Muscle of leg (tissue), 16 donors: ENCODE results near the gene RHOB. TPM values are rescaled to one million over a fixed set of nuclear protein-coding genes. Genes with fewer than 3 reads are reported as not detected.

Source experiments
- DNase-seq: peaks from one replicate; pipeline ENCODE4 v3.0.0; 2013
- H3K27ac ChIP-seq: one replicate; pipeline ENCODE4 v1.5.1; 2013; ENCODE audit warnings: mild to moderate bottlenecking, low read length, control low read depth
- H3K27me3 ChIP-seq: one replicate; pipeline ENCODE4 v1.6.1; 2013; ENCODE audit warnings: low read length; ENCODE audit not compliant: control insufficient read depth, insufficient read depth
- H3K36me3 ChIP-seq: one replicate; pipeline ENCODE4 v1.6.1; 2013; ENCODE audit warnings: low read length; ENCODE audit not compliant: control insufficient read depth, insufficient read depth
- H3K4me1 ChIP-seq: one replicate; pipeline ENCODE4 v1.6.1; 2013; ENCODE audit warnings: low read length; ENCODE audit not compliant: control insufficient read depth, insufficient read depth
- H3K4me3 ChIP-seq: one replicate; pipeline ENCODE4 v1.5.1; 2013; ENCODE audit warnings: low read length, control low read depth
- H3K9me3 ChIP-seq: replicated peaks from 2 replicates; pipeline ENCODE4 v1.6.1; 2013; ENCODE audit warnings: low read depth, low read length; ENCODE audit not compliant: control insufficient read depth
- WGBS: methylation state at CpG from one replicate; pipeline ENCODE4 v1.1.5; 2013; ENCODE audit warnings: missing lambda C conversion rate; ENCODE audit not compliant: insufficient coverage; 5-methylcytosine and 5-hydroxymethylcytosine counted together
- long read RNA-seq, 11 donors: transcript quantifications; one replicate each; lab custom pipeline, GENCODE V29; 2026
- polyA plus RNA-seq, 8 donors: library from polyadenylated mRNA; unstranded; fragments of 120-200 nt; gene quantifications; one replicate each; pipeline versions ENCODE4 v1.2.1 to v1.2.3, GENCODE V29; 2013; ENCODE audit warnings: inconsistent platforms in 1 of 8, low replicate concordance in 1 of 8; ENCODE audit not compliant: insufficient read length in 8 of 8, insufficient read depth in 1 of 8
- total RNA-seq: library from RNA; stranded (reverse); fragments of 120-200 nt; gene quantifications from one replicate; pipeline ENCODE4 v1.2.4, GENCODE V29; 2013

RHOB gene
- 148 TPM for total RNA-seq
- polyA plus RNA-seq: 100 to 1,000 TPM in 7 of 8 donors, 10 to 100 TPM in 1; 90.9 to 174 (median 133) TPM
- long read RNA-seq, donor 1, transcript RHOB-201 (1 exons, 2,372 nt): major isoform, 48 of 48 reads
- long read RNA-seq, donor 1, partial matches to known transcripts: 0 of 48 reads
- long read RNA-seq, donor 1, other reads (novel, unspliced or antisense): 0 of 48 reads
- long read RNA-seq, donor 2, transcript RHOB-201 (1 exons, 2,372 nt): major isoform, 17 of 17 reads
- long read RNA-seq, donor 2, partial matches to known transcripts: 0 of 17 reads
- long read RNA-seq, donor 2, other reads (novel, unspliced or antisense): 0 of 17 reads
- long read RNA-seq, donor 3, transcript RHOB-201 (1 exons, 2,372 nt): major isoform, 127 of 127 reads
- long read RNA-seq, donor 3, partial matches to known transcripts: 0 of 127 reads
- long read RNA-seq, donor 3, other reads (novel, unspliced or antisense): 0 of 127 reads
- long read RNA-seq, donor 4, transcript RHOB-201 (1 exons, 2,372 nt): major isoform, 106 of 106 reads
- long read RNA-seq, donor 4, partial matches to known transcripts: 0 of 106 reads
- long read RNA-seq, donor 4, other reads (novel, unspliced or antisense): 0 of 106 reads
- long read RNA-seq, donor 5, transcript RHOB-201 (1 exons, 2,372 nt): major isoform, 301 of 301 reads
- long read RNA-seq, donor 5, partial matches to known transcripts: 0 of 301 reads
- long read RNA-seq, donor 5, other reads (novel, unspliced or antisense): 0 of 301 reads
- long read RNA-seq, donor 6, transcript RHOB-201 (1 exons, 2,372 nt): major isoform, 127 of 127 reads
- long read RNA-seq, donor 6, partial matches to known transcripts: 0 of 127 reads
- long read RNA-seq, donor 6, other reads (novel, unspliced or antisense): 0 of 127 reads
- long read RNA-seq, donor 7, transcript RHOB-201 (1 exons, 2,372 nt): major isoform, 195 of 195 reads
- long read RNA-seq, donor 7, partial matches to known transcripts: 0 of 195 reads
- long read RNA-seq, donor 7, other reads (novel, unspliced or antisense): 0 of 195 reads
- long read RNA-seq, donor 8, transcript RHOB-201 (1 exons, 2,372 nt): major isoform, 58 of 58 reads
- long read RNA-seq, donor 8, partial matches to known transcripts: 0 of 58 reads
- long read RNA-seq, donor 8, other reads (novel, unspliced or antisense): 0 of 58 reads
- long read RNA-seq, donor 9, transcript RHOB-201 (1 exons, 2,372 nt): major isoform, 177 of 177 reads
- long read RNA-seq, donor 9, partial matches to known transcripts: 0 of 177 reads
- long read RNA-seq, donor 9, other reads (novel, unspliced or antisense): 0 of 177 reads
- long read RNA-seq, donor 10, transcript RHOB-201 (1 exons, 2,372 nt): major isoform, 154 of 154 reads
- long read RNA-seq, donor 10, partial matches to known transcripts: 0 of 154 reads
- long read RNA-seq, donor 10, other reads (novel, unspliced or antisense): 0 of 154 reads
- long read RNA-seq, donor 11, transcript RHOB-201 (1 exons, 2,372 nt): major isoform, 154 of 154 reads
- long read RNA-seq, donor 11, partial matches to known transcripts: 0 of 154 reads
- long read RNA-seq, donor 11, other reads (novel, unspliced or antisense): 0 of 154 reads

DNA sequence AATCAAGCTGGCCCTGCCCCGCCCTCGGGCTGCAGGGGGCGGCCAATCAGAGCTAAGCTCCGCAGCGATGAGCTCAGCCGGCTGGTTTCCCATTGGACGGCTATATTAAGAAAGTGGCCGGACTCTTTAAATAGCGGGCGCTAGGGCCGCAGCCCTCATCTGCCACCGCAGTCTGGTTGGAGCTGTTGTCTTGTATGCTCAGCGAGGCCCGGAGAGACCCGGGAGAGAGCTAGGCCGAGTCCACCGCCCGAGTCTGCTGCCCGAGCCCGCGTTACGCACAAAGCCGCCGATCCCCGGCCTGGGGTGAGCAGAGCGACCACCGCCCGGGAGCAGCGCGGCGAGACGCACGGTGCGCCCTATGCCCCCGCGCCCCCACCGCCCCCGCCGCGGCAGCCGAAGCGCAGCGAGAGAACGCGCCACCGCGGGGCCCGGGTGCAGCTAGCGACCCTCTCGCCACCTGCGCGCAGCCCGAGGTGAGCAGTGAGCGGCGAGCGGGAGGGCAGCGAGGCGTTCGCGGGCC, at the start of gene RHOB:
TSS of gene RHOB (plus strand) at position 158 of the 520 bp plus-strand sequence. CDS start 392 bp downstream, outside the sequence.
- no peaks in the 10 kb centered on the region for H3K27me3 ChIP-seq
- peaks cover 39% of the 10 kb centered on the region for H3K4me1 ChIP-seq
- H3K27ac ChIP-seq: peak within 1 kb of the TSS; percentile 90
- under 1% methylated on average over 60 of the region's 60 CpGs for WGBS
- no peaks in the 10 kb centered on the region for H3K9me3 ChIP-seq
- peaks cover 11% of the 10 kb centered on the region for H3K36me3 ChIP-seq
- peak within 1 kb of the TSS; percentile 95 for H3K4me3 ChIP-seq
- peak; percentile 100 for DNase-seq

DNA sequence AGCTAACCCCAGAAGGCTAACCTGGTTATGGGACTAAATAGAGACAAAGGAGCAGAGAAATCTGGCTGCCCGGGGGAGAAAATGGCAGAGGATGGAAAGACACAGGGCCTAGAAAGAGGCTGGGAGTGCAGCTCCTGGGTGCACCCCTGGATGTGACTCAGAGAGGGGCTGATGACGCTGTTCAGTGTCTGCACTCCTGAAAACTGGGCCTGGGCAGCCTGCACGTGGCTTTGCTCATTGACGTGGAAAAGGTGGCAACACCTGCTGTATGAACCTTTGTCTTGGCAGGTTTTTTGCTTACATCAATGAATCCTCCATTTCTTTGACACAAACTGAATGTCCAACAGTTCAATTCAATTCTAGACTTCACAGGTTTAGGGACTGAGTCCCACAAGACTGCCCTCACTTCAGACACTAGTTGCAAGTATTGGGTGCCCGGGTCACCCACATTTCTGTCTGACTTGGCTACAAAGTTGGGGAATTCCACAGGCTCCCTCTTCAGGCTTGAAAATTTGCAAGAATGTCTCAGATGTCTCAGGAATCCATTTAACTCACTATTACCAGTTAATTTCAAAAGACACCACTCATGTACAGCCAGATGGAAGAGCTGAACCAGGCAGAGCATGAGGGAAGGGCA, 48.9 kb upstream of the RHOB start:
- 67% methylated on average over 5 of the region's 5 CpGs for WGBS
- DNase-seq: no peak
- H3K4me3 ChIP-seq: no peak overlapping the region
- H3K36me3 ChIP-seq: no peaks in the 10 kb centered on the region
- no peak overlapping the region for H3K27ac ChIP-seq
- no peaks in the 10 kb centered on the region for H3K27me3 ChIP-seq
- peaks cover 16% of the 10 kb centered on the region for H3K4me1 ChIP-seq
- H3K9me3 ChIP-seq: no peaks in the 10 kb centered on the region

DNA sequence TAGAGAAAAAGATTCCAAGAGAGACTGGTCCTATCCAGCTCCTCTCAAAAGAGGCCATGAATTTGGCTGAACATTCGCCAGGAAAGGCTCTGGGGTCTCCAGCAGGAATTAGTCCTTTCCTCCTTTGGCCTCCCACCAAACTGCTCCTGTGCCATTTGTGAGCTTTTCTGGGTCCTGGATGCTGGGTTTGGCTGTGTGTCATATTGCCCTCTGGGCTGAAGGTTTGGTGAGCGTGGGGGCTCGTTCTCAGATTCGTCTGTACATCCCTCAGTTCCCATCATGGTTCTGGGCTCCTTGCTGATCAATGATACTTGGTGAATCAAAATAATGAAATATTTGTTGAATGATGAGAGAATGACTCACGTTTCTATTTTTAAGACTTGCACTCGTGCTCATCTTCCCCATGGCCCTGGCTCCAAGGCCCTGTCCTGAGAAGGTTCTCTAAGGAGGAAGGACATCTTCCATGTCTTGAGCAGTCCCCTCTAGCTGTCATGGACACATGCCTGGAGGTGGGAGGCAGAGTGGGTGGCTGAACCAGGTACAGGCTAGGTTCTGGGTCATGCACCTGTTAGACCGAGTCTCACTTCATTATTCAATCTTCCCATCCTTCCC, 47.8 kb upstream of the RHOB start:
- WGBS: no CpG with 5 or more reads among the region's 7 CpGs
- H3K9me3 ChIP-seq: no peaks in the 10 kb centered on the region
- no peak overlapping the region for H3K4me3 ChIP-seq
- H3K27me3 ChIP-seq: no peaks in the 10 kb centered on the region
- peak; percentile 37 for DNase-seq
- H3K27ac ChIP-seq: peak overlapping the region; percentile 25
- peaks cover 16% of the 10 kb centered on the region for H3K4me1 ChIP-seq
- no peaks in the 10 kb centered on the region for H3K36me3 ChIP-seq

DNA sequence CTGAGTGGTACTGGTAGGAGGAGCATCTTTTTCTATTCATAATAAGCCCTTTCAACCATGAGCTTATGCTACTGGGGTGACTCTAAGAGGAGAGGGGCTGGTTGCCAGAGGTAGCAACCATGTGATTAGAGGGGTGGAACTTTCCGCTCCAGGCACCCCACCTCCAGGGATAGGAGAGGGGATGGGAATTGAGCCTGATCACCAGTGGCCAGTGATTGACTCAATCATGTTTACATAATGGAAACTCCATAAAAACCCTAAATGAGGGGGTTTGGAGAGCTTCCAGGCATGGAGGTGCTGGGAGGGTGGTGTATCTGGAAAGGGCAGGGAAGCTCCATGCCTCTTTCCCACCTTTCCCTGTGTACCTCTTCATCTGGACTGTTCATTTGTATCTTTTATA, 46.6 kb upstream of the RHOB start:
- no peaks in the 10 kb centered on the region for H3K9me3 ChIP-seq
- no CpG with 5 or more reads among the region's 1 CpG for WGBS
- no peaks in the 10 kb centered on the region for H3K36me3 ChIP-seq
- no peak overlapping the region for H3K27ac ChIP-seq
- no peaks in the 10 kb centered on the region for H3K27me3 ChIP-seq
- DNase-seq: no peak
- peaks cover 16% of the 10 kb centered on the region for H3K4me1 ChIP-seq
- H3K4me3 ChIP-seq: no peak overlapping the region

GRCh38 chr2:20400787-20401488, 45.9 kb upstream of the RHOB start:
- no peaks in the 10 kb centered on the region for H3K9me3 ChIP-seq
- H3K4me1 ChIP-seq: peaks cover 16% of the 10 kb centered on the region
- H3K4me3 ChIP-seq: no peak overlapping the region
- H3K36me3 ChIP-seq: no peaks in the 10 kb centered on the region
- H3K27ac ChIP-seq: no peak overlapping the region
- 50% methylated on average over 3 of the region's 3 CpGs for WGBS
- DNase-seq: no peak
- no peaks in the 10 kb centered on the region for H3K27me3 ChIP-seq

DNA sequence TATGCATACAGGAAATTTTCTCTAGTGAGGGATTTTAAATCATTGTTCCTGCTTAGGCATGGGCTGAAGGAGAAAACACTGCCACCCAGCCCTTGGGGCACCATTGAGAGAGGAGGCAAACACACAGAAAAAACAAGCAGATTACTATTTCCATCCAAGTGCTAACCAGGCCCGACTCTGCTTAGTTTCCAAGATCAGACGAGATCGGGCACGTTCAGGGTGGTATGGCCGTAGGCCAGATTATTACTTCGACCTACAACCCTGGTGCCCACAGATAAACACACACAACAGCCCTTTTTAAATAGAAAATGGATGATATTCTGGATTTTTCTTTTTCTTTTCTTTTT, 45.4 kb upstream of the RHOB start:
- H3K27ac ChIP-seq: no peak overlapping the region
- no peaks in the 10 kb centered on the region for H3K36me3 ChIP-seq
- DNase-seq: no peak
- no CpG with 5 or more reads among the region's 6 CpGs for WGBS
- H3K9me3 ChIP-seq: no peaks in the 10 kb centered on the region
- peaks cover 16% of the 10 kb centered on the region for H3K4me1 ChIP-seq
- no peak overlapping the region for H3K4me3 ChIP-seq
- no peaks in the 10 kb centered on the region for H3K27me3 ChIP-seq

- WGBS: 47% methylated on average over 3 of the region's 5 CpGs
- peak; percentile 66 for DNase-seq
- Histone ChIP-seq H3K27me3 (no peaks in the 10 kb centered on the region), H3K4me1 (peaks cover 6% of the 10 kb centered on the region), H3K36me3 (no peaks in the 10 kb centered on the region), H3K4me3 (no peak overlapping the region), H3K9me3 (peaks cover 7% of the 10 kb centered on the region), H3K27ac (peak overlapping the region; percentile 69)
Observed at GRCh38 chr2:20403774-20404312, 43.0 kb upstream of the RHOB start.

DNA sequence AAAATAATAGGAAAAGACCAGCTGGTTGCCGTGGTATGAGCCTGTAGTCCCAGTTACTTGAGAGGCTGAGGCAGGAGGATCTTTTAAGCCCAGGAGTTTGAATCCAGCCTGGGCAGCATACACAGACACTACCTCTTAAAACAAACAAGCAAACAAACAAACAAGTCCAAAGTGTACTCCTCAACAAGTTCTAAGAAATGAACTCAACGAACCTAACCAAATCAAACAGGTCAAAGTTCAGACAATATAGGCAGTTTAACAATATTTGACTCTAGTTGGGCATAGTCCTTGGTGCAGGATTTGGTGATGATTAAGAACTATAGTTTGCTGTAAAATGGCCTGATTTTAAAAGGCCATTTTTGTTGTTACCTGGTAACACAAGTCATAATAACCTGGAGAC, 41.9 kb upstream of the RHOB start:
- H3K27ac ChIP-seq: no peak overlapping the region
- no peaks in the 10 kb centered on the region for H3K36me3 ChIP-seq
- no peak overlapping the region for H3K4me3 ChIP-seq
- DNase-seq: no peak
- H3K27me3 ChIP-seq: no peaks in the 10 kb centered on the region
- WGBS: no CpG with 5 or more reads among the region's 2 CpGs
- H3K4me1 ChIP-seq: no peaks in the 10 kb centered on the region
- peaks cover 14% of the 10 kb centered on the region for H3K9me3 ChIP-seq
